GM12801 (cell line): ENCODE data around the gene SIRT7.

Experiments
- TF ChIP-seq, protein P1 (sequence below): IDR thresholded peaks from one replicate; pipeline ENCODE4 v1.5.1; 2011; ENCODE audit warnings: control low read depth; ENCODE audit not compliant: insufficient read length; ENCODE audit errors: extremely low read depth

SIRT7 gene

DNA sequence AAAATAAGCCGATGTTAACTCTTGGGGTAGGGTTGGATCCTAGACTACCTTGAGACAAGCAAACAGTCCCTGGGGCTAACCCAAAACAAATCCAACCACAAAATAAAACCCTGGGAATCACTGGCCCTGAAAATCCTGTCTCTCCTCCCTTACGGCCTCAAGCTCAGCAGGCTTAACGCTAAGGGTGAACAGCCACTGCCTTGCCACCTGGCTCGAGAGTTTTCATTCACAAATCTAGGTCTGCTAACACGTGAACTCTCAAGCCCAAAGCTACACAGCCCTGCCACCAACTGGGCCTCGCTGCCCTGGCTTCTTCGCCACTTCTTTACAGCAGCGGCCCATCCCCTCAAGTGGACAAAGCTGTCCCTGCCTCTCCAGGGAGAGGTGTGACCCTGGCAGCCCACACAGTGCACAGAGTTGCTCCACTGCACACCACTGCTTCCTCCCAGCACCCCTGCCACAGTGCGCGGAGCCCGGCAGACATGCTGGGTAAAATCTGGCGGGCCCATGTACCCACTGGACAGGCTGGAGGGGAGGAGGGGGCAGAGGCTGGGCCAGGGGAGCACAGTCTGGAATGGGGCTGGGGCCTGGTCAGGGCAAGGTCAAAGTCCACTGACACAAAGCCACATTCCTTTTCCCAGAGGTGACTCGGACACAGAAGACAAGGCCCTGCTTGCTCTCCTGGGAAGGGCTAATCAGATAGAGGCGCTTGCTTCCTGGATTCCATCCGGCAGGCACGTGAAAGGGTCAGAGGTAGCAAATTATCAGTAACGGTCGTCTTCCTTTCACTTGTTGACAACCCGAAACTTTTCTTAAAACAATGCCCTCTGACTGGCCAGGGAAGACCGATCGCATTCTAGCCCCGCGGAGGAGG, 7.8 kb downstream of the SIRT7 start:
- TF ChIP-seq, protein P1, sequence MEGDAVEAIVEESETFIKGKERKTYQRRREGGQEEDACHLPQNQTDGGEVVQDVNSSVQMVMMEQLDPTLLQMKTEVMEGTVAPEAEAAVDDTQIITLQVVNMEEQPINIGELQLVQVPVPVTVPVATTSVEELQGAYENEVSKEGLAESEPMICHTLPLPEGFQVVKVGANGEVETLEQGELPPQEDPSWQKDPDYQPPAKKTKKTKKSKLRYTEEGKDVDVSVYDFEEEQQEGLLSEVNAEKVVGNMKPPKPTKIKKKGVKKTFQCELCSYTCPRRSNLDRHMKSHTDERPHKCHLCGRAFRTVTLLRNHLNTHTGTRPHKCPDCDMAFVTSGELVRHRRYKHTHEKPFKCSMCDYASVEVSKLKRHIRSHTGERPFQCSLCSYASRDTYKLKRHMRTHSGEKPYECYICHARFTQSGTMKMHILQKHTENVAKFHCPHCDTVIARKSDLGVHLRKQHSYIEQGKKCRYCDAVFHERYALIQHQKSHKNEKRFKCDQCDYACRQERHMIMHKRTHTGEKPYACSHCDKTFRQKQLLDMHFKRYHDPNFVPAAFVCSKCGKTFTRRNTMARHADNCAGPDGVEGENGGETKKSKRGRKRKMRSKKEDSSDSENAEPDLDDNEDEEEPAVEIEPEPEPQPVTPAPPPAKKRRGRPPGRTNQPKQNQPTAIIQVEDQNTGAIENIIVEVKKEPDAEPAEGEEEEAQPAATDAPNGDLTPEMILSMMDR = no peak

DNA sequence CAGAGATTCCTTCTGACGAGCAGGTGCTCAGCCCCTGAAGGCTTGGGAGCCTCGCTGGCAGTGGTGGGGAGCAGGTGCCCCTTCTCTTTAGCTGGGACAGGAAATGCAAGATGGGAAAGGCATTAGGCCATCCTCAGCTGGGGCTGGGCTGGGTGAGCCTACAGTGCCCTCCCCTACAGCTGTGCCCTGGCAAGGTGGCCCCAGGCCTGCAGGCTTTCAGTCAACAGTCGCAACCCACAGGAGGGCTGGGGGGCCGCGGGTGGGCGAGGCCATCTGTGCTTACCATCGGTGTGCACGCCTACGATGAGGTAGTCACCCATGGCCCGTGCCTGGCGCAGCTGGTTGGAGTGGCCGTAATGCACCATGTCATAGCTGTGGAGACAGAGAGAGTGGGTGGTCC, 8.7 kb downstream of the SIRT7 start:
- TF ChIP-seq, protein P1 = no peak

DNA sequence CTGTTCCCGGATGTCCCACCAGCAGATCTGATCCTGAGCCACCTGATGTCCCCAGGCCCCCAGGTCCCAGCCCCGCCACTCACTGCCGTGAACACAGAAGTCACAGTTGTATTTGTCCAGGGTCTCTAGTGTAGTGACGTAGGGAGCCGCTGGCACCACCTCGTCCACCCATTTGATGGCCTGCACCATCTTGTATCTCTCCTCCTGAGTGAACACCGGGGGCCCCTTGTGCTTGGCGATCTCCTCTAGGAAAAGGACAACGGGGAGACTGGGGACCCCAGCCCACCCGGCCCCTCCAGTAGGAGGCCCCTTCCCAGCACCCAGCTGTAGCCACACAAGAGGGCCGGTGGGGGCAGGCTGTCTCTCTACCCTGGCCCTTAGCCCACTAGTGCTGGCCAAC, 9.2 kb downstream of the SIRT7 start:
- TF ChIP-seq, protein P1 = no peak

DNA sequence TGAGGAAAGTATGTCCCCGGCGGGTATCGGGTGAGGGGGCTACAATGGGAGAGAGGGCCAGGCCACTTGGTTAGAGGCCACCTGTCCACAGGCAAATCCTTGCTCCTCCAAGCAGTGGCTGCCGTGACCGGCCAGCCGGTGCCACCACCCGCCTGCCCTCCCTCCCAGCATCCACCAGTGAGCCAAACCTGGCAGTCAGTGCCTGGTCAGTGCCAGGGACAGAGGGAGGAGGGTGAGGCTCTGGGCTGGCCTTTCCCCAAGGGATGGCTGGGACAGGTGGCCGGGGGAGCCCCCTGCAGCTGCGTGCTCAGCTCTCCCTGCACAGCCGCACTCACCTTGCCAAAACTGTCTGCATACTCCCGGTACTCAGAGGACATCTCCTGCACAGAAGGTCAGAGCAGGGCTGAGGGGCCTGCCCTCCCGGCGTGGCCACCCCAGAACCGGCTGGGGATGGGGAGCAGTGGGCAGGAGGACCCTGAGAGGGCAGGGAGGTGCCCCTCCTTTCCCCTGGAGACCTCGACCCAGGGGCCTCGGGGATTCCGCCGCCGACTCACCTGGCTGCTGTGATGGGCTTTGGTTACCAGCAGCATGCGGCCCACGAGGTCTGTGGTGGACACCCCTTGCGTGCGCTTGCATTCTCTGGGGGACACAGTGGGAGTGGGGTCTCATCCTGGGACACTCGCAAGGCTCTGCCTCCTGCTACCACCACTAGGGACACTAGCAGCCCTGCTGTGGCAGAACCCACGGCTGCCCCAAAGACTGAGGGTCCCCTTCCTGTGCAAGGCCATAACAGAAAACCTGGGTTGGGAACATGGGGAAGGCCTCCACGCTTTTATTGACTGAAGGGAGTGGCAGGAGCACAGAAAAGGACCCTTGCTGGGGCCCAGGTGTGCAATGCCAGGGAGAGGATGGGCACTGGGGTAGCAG, 10.5 kb downstream of the SIRT7 start:
- TF ChIP-seq, protein P1 = no peak

DNA sequence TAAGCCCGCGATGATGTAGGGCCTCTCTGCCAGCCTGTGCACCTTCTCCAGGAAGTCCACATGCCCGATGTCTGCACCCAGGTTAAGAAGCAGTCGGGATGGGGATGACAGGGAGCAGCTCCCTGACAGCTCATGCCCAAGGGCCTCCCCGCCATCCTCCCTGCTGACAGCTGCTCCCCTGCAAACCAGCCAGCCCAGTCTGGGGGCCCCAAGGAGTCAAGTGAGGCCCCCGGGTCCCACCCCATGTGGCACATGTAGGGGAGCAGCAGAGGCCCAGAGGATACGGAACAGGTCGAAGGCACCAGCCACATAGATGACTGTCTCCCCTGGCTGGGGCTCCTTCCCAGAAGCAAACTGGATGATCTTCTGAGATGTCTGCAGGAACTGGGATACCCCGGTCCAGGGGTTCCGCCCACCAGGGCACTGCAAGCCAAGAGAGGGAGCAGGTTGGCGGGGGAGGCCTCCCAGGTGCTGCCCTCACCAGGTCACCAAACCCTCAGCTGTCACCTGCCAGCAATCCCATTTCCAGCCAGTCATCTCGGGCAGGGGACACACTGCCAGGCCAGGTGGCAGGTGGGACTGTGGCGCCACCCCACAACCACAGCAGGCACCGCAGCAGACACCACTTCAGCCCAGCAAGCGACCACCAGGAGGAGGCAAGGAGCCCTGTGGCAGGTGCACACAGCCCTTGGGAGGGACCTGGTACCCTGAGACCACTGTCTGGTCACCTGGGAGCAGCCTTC, 11.3 kb downstream of the SIRT7 start:
- TF ChIP-seq, protein P1 = no peak

DNA sequence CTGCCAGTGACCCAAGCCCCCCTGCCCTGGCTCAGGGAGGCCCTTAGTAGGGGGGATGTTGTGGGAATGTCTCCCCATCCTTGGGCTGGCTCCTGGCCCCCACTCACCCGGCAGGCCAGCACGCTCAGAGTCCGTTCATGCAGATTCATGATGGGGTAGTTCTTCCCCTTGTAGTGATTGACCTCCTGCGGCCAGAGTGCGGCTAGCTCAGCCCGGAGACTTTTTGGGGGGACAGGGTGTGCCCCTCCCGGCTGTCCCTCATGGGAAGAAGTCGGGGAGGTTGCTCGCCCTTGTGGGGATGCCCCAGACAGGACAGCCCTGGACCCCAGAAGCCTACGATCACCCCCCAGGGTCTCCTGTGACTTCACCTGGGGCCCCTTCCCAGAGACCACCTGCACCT, 12.0 kb downstream of the SIRT7 start:
- TF ChIP-seq, protein P1 = no peak
